HG02610 (cell line): ENCODE measurements around the gene ATG9B.

ENCODE experiments used
- ATAC-seq: cut with Tn5 transposase; IDR thresholded peaks from one replicate; pipeline ENCODE4 v1.9.1; 2021; ENCODE audit warnings: mild to moderate bottlenecking, moderate library complexity; ENCODE audit not compliant: unreplicated experiment

The ATG9B gene

DNA sequence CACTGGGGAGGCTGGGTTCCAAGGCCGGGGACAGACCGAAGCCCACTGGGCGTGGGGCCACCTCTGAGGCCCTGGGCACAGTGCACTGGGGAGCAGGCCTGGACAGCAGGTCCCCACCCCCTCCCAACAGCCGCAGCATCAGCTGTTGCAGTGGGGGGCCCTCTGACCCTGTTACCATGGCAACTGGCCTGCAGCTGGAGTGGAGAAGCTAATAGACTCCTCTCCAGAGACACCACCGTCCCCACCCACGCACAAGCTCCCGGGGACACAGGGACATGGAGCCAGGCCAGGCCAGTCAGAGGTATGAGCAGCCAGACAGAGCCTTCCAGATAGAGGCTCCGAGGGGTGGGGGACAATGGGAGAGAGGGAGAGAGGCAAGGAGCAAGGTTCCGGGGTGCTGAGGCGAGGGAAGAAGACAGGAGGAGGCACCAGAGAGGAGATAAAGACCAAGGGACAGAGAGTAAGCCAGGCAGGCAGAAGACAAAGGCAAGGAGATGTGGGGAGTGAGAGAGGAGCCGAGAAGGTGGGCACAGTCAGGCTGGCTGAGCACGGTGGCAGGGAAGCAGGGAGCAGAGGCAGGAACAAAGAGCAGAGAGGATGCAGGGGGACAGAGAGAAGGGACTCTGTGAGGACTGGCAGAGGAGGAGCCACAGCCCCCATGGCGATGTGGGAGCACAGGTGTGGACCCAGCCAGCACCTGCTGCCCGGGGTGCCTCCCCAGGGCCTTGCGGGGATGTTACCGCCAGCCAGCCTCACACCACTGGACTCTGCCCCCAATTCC is 52.9 kb downstream of the ATG9B start:
- no peak for ATAC-seq

DNA sequence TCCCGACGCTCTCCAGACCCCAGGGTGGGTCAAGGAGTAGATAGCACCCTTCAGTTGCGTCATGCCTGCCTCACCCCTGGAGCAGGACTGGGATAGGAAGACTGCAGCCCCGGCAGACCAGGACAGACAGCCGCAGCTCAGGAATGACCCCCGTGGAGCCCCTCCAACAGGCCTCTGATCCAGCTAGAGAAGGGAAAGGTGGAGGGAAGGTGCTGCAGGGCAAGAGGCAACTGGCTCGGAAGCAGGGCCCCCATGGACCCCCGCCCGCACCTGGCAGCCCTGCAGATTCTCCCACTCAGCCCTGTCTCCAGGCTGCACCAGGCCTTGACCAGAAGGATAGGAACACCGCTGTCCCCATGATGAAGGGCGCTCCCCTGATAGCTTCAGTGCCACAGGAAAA is 53.9 kb downstream of the ATG9B start:
- ATAC-seq: no peak

DNA sequence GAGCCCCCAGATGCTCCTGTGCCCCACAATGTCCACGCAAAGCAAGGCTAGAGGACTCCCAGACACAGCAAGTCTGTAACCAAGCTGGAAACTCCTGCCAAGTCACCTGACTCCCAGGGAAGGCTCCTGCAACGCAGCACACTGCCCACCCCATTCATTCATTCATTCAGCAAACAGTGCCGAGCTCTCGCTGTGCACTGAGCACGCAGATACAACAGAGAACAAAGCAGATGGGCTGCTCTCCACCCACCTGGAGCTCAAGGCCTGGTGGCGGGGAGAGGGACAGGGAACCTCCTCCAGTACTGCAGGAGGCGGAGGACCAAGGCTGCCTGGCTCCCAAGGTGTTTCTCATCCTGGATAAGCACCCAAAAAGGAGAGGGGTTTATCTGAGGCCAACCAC is 54.8 kb downstream of the ATG9B start:
- no peak for ATAC-seq

DNA sequence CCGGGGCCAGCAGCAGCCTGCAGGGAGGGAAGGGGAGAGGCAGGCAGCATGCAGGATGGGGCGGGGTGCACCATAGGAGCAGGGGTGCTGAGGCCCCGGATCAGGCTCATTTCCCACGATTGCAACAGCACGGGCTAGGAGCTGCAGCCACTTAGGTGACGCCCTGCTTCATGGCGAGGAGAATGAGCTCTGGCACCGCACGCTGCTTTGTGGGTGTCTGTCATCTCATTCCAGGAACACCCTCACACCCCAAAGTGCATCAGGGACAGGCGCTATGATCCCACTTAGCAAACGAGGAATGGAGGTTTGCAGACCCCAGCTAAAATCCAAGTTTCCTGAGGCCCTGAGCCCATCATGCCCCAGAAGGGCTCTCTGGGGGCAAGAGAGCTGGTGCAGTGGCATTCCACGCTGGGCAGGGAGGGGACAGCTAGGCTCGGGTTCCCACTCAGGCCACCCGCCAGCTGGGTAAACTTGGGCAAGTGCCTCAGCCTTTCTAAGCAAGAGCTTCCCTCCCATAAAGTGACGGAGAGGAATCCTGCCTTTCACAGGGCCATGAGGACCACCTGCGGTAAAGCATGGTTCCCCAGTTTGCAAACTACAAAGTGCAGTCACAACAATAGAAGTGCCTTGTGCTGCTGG is 55.4 kb downstream of the ATG9B start:
- no peak for ATAC-seq

DNA sequence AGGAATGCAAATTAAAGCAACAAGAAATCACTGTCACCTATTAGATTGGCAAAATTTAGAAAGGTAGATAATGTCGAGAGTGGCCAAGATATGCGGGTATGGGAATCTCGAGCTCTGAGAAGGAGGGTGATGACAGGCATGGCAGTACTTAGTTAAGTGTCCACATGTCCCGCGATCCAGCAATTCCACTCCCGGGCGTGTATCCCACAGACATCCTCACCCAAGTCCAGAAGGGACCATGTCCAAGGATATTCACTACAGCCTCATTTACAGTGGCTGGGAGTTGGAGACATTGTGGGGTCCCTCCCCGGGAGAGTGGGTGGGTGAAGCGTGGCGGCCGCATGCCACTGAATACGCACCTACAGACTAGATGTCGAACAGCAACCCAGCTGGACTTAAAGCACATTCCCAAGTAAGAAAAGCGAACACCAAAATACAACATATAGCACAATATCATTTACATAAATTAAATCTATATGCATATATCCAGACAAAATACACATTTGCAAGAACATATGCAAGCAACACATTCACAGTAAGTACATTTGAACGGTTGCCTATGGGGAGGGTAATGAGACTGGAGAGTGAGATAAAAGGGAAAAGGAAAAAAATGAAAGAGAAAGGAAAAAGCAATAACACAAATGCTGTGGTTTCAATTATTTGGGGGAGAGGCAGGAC is 56.1 kb downstream of the ATG9B start:
- no peak for ATAC-seq

DNA sequence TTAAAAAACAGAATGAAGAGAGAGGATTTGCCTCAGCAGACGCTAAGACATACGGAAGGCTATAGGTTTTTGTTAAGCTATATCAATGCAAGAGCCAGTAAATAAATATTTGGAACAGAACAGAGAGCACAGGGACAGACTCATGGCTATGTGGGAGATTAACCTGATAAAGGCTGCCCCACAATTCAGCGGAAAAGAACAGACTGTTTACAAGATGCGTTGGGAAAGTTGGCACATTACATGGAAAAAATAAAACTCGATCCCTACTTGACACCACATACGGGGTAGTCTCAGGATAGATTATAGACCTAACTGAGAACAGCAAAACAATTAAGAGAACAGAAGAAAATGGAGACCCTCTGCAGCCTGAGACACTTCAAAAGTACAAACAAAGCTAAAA is 56.9 kb downstream of the ATG9B start:
- no peak for ATAC-seq

DNA sequence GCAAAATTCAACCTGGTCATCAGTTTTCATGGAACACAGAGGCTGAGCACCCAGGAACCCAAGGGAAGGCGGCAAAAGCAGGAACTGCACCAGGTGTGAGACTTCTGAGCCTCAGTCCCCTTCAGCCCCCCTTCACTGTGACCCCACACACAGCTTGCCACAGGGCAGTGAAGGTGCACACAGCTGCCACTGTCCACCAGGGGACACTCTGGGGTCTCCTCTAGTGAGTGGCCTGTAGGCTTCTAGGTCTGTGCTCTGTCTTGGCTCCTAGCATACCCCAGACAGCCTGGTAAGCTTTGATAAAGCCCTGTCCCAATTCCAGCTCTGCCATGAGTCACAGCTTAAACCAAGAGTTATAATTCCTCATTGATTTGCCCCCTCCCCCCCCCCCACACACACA is 58.3 kb downstream of the ATG9B start:
- no peak for ATAC-seq

DNA sequence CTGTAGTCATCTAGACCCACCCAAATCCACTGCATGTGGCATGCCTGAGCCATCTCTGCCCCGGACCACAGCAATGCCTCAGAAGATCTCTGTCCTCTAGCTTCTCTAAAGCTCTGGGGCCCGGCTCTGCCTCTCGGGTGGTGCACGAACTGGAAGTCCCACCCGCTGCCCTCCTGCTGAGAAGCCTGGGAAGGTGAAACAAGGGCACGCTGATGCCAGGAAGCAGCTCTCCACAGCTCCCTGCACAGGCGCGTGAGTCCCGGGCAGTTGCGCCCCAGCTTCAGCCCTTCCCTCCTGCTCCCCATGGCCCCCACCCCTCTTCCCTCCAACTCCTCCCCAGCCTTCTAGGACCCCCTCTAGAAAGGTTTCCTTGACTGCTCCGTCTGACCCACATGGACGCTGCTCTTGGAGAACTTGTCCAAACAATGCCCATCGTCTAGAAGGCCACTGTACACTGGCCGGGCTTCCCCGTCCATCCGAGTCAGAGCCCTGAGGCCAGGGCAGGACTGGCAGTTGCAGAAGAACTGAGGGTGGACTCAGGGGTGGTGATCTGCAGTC is 58.9 kb downstream of the ATG9B start:
- no peak for ATAC-seq
